Stimulated activated CD8-positive, alpha-beta memory T cell treated with anti-CD3 and anti-CD28 coated beads, Interleukin-4, amount 100 ng/mL, for 24 hours (primary cell): ENCODE measurements around the gene N4BP2L2.

Source experiments
- DNase-seq: peaks from one replicate; pipeline ENCODE4 v3.0.0-alpha.2; 2020; ENCODE audit warnings: low read depth

N4BP2L2 gene

DNA sequence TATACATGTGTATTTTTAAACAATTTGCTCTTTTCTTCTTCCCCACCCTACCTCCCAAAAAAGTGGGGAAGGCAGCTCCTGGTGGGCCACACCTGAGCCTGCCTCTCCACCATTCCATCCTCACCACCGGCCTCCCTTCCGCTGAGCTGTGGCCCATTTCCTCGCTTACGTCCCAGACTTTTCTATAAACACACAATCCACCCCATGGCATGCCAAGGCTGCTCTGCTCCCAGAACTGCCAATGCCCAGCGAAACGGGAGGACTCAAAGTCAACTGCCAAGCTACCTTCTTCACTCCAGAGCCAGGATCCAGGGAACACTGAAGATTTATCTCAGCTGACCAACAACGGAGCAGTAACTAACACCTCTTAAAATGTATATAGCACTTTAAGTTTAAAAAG, 113.4 kb downstream of the N4BP2L2 start:
- DNase-seq = no peak

GRCh38 chr13:32423592-32423991, 115.0 kb downstream of the N4BP2L2 start:
- DNase-seq = no peak

DNA sequence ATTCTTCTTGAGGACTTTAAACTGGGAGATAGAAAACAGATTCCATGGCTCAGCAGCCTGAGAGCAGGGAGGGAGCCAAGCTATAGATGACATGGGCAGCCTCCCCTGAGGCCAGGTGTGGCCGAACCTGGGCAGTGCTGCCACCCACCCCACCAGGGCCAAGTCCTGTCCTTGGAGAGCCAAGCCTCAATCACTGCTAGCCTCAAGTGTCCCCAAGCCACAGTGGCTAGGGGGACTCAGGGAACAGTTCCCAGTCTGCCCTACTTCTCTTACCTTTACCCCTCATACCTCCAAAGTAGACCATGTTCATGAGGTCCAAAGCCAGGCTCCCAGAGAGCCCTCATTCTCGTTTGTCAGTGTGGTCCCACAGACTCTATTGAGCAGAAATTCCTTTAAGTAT, 118.7 kb downstream of the N4BP2L2 start:
- no peak for DNase-seq

- DNase-seq = no peak
Observed at GRCh38 chr13:32417995-32418394, 120.6 kb downstream of the N4BP2L2 start.

DNA sequence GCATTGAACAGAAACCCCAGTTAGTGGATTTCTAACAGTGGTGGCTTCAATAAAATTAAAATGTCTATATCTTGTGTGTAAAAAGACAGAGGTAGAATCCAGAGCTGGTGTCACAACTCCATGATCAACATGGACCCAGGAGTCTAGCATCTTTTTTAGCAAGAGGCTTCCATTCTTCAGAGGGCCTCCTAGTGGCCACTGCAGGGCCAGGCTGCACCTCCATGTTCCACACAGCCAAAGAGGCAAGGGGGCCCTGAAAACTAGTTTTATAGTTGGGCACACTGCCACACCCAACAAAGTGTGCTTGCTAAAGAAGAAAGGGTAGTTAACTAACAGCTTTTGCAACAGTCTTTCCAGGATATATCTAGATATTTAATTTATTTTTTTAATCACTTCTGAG, 123.6 kb downstream of the N4BP2L2 start:
- DNase-seq = no peak

- DNase-seq = no peak
Observed at GRCh38 chr13:32414580-32414979, 124.0 kb downstream of the N4BP2L2 start.

- no peak for DNase-seq
Observed at GRCh38 chr13:32413284-32413683, 125.3 kb downstream of the N4BP2L2 start.

- DNase-seq = no peak
Observed at GRCh38 chr13:32409561-32410421, 128.8 kb downstream of the N4BP2L2 start.

GRCh38 chr13:32409001-32409313, 129.6 kb downstream of the N4BP2L2 start:
- no peak for DNase-seq

GRCh38 chr13:32408296-32409000, 130.1 kb downstream of the N4BP2L2 start:
- DNase-seq = no peak

DNA sequence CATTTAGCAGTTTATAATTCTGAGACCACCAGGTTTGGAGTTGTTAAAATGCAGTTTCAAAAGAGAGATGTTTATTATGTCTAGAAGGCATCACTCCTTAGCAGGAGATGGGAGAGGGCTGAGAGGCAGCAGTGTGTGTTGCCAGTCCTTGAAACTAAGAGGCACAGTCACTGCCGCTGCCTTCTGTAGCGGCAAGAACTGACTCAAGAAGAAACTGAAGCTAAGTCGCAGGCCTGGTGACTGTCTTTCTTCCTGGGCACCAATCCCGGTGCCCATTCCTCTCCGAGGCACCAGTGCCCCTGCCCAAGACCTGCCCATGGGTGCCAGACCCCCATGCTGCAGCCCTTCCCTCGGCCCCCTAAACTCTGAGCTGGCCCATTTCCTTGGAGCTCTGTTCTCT, 130.7 kb downstream of the N4BP2L2 start:
- DNase-seq = no peak

- no peak for DNase-seq
Observed at GRCh38 chr13:32403108-32403507, 135.5 kb downstream of the N4BP2L2 start.

DNA sequence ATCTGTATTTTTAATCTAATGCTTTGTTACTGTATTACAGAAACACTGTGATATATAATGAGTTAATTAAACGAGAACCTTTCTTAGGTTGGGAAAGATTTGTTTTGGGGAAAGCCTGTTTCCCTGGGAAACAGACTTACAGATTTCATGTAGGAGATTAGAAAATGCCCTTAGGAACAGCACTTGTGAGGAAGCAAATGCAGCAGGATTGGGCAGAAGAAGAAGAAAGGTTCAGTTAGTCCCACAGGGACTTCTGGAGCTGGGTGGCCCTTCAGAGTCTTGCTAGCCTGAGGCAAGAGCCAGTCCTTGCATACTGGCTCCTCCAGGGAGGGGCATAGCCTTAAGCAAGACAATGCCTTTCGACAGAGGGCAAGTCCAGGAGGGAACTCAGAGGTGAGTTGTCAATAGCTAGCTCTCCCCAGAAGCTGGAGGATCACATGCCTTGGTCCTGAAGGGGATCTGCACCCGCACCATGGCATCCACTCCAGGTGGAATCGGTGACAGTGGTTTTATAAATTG, 147.4 kb downstream of the N4BP2L2 start:
- no peak for DNase-seq

DNA sequence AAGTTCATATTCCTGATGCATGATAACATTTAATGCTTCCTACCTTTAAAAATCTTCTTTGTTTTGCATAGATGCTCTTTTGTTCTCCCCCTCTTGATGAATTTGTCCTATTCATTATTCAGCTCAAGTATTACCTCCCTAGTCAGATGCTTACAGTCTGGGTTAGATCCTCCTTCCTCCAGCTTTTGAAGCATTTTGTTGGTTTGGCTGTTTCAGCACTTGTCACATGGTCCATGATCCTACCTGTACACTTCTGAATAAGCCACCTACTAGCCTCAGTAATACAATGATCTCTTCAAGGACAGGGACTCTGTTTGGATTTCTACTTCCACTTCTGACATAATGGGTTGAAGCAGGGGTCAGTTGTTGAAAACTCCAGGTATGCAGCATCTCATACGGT, 148.1 kb downstream of the N4BP2L2 start:
- no peak for DNase-seq

- no peak for DNase-seq
Observed at GRCh38 chr13:32390048-32390447, 148.5 kb downstream of the N4BP2L2 start.

DNA sequence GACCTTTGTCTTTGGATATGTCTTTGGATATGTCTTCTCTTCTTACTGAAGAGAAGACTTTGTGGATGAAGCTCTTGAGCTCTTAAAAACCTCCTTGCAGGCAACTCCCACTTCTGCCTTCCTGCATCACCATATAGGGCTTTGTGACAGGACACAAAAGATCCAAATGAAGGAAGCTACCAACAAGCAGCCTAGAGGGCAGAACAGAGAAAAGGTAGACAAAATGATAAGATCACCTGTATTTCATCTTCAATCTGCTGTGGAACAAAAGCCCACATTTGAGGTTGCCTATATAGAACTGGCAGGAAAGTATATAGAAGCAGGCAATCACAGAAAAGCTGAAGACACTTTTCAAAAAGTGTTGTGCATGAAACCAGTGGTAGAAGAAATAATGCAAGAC, 153.2 kb downstream of the N4BP2L2 start:
- no peak for DNase-seq

DNA sequence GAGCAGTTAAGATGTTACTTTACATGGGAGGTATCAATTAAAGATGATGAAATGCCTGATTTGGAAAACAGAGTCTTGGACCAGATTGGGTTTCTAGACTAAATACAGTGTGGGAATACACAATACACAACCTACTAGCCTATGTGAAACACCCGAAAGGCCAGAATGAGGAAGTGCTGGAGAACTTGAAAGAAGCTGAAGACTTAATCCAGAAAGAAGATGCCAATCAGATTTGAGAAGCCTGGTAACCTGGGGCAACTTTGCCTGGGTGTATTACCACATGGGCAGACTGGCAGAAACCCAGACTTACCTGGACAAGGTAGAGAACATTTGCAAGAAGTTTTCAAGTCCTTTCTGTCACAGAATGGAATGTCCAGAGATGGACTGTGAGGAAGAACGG, 153.9 kb downstream of the N4BP2L2 start:
- DNase-seq = no peak

- DNase-seq = no peak
Observed at GRCh38 chr13:32383836-32384618, 154.6 kb downstream of the N4BP2L2 start.
